Immature natural killer cell (primary cell): ENCODE measurements around the gene ARHGAP15. TPM values are rescaled to one million over a fixed set of nuclear protein-coding genes. Genes with fewer than 3 reads are reported as not detected.

Experiments used
- DNase-seq, 3 donors: peaks; one replicate each; pipeline ENCODE4 v3.0.0; 2022; ENCODE audit warnings: mixed read lengths in 1 of 3
- H3K27ac Mint-ChIP-seq, 6 donors: one replicate each; pipeline ENCODE4 v1.8.0; 2020; ENCODE audit warnings: mixed read lengths in 6 of 6, mild to moderate bottlenecking in 5 of 6, inconsistent platforms in 4 of 6, moderate library complexity in 3 of 6
- H3K27me3 Mint-ChIP-seq, 3 donors: one replicate each; pipeline ENCODE4 v1.8.0; 2020 to 2021; ENCODE audit warnings: low read depth in 3 of 3, mild to moderate bottlenecking in 3 of 3, mixed read lengths in 3 of 3, moderate library complexity in 3 of 3, inconsistent platforms in 1 of 3
- H3K36me3 Mint-ChIP-seq, 3 donors: one replicate each; pipeline ENCODE4 v1.8.0; 2020; ENCODE audit warnings: mixed read lengths in 3 of 3, inconsistent platforms in 2 of 3, mild to moderate bottlenecking in 2 of 3
- H3K4me1 Mint-ChIP-seq, 2 donors: one replicate each; pipeline ENCODE4 v1.8.0; 2020; ENCODE audit warnings: inconsistent platforms in 2 of 2, mild to moderate bottlenecking in 2 of 2, mixed read lengths in 2 of 2, moderate library complexity in 1 of 2
- H3K4me3 Mint-ChIP-seq, 5 donors: one replicate each; pipeline ENCODE4 v1.8.0; 2020; ENCODE audit warnings: mild to moderate bottlenecking in 5 of 5, mixed read lengths in 5 of 5, inconsistent platforms in 3 of 5, moderate library complexity in 3 of 5
- H3K9me3 Mint-ChIP-seq, 6 donors: one replicate each; pipeline ENCODE4 v1.8.0; 2020; ENCODE audit warnings: mild to moderate bottlenecking in 6 of 6, mixed read lengths in 6 of 6, inconsistent platforms in 4 of 6, moderate library complexity in 3 of 6
- polyA plus RNA-seq, 3 donors: library from polyadenylated mRNA; unstranded; fragments of 300-500 nt; fragmentation: Illumina TruSeq; gene quantifications; one replicate each; pipeline ENCODE4 v1.2.3, GENCODE V29; 2021

Gene ARHGAP15
- polyA plus RNA-seq, 3 donors from 2014 or later: 107 to 168 (median 150) TPM

DNA sequence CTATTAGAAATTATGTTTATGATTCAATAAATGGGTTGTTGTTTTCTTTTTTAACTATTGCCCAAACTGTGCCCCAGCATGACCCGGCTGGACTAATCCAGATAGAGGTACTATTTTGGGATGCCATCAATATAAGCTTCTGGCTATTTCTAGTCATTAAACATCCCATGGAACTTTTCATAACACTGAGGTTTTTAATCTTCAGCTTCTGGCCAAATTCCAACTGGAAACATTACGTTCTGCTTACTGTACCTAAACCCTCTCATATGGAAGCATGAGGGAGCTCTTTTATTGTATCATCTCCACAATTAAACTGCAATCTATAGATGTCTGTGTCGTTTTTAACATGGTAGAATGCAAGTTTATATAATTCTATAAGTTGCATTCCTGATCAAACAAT, 674.7 kb downstream of the ARHGAP15 start:
- peaks cover 7 to 11% of the 10 kb centered on the region in 2 donors for H3K4me1 Mint-ChIP-seq
- peaks cover 0 to 3% (median 0%) of the 10 kb centered on the region in 3 donors for H3K36me3 Mint-ChIP-seq
- DNase-seq: no peak
- H3K9me3 Mint-ChIP-seq: no peaks in the 10 kb centered on the region
- H3K4me3 Mint-ChIP-seq: no peak overlapping the region
- H3K27me3 Mint-ChIP-seq: peaks cover 2 to 5% (median 2%) of the 10 kb centered on the region in 3 donors
- no peak overlapping the region for H3K27ac Mint-ChIP-seq

DNA sequence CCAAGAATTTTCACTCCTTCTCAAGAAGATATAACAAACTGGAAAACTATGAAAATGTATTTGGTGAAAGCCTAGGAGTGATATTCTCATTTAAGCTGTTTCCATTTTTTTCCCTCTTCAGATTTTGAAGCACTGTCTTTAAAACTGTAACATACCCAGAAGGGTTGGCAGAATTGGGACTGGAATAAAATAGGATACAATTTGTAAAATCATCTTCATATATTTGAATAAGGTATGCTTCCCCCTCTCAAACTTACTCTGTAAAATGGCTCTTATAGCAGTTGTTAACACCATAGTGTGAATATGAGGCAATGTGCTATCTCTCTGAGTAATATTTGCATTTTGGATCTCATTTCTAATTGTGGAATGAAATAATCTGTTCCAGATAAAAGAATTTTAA, 676.4 kb downstream of the ARHGAP15 start:
- DNase-seq: no peak
- Mint-ChIP-seq H3K4me1 (peaks cover 7 to 11% of the 10 kb centered on the region in 2 donors), H3K27me3 (peaks cover 2 to 5% (median 4%) of the 10 kb centered on the region in 3 donors), H3K27ac (no peak overlapping the region), H3K36me3 (peaks cover 0 to 3% (median 0%) of the 10 kb centered on the region in 3 donors), H3K9me3 (no peaks in the 10 kb centered on the region), H3K4me3 (no peak overlapping the region)

GRCh38 chr2:143807192-143807591, 678.0 kb downstream of the ARHGAP15 start:
- H3K36me3 Mint-ChIP-seq: no peaks in the 10 kb centered on the region
- H3K27me3 Mint-ChIP-seq: peaks cover 2 to 5% (median 3%) of the 10 kb centered on the region in 3 donors
- H3K27ac Mint-ChIP-seq: no peak overlapping the region
- DNase-seq: no peak
- H3K4me1 Mint-ChIP-seq: peaks cover 7 to 11% of the 10 kb centered on the region in 2 donors
- H3K4me3 Mint-ChIP-seq: no peak overlapping the region
- peaks cover 0 to 2% (median 0%) of the 10 kb centered on the region in 6 donors for H3K9me3 Mint-ChIP-seq

GRCh38 chr2:143807671-143808070, 678.5 kb downstream of the ARHGAP15 start:
- Mint-ChIP-seq H3K4me1 (peaks cover 7 to 8% of the 10 kb centered on the region in 2 donors), H3K9me3 (peaks cover 0 to 3% (median 0%) of the 10 kb centered on the region in 6 donors), H3K4me3 (no peak overlapping the region), H3K27ac (no peak overlapping the region), H3K27me3 (peaks cover 2 to 5% (median 3%) of the 10 kb centered on the region in 3 donors), H3K36me3 (no peaks in the 10 kb centered on the region)
- no peak for DNase-seq

- Mint-ChIP-seq H3K4me3 (no peak overlapping the region), H3K4me1 (peaks cover 2 to 4% of the 10 kb centered on the region in 2 donors), H3K27me3 (peaks cover 2 to 5% (median 3%) of the 10 kb centered on the region in 3 donors), H3K36me3 (no peaks in the 10 kb centered on the region), H3K27ac (no peak overlapping the region), H3K9me3 (peaks cover 0 to 3% (median 0%) of the 10 kb centered on the region in 6 donors)
- DNase-seq: no peak
Measured at GRCh38 chr2:143808166-143808565, 678.9 kb downstream of the ARHGAP15 start.

GRCh38 chr2:143815082-143815481, 685.9 kb downstream of the ARHGAP15 start:
- DNase-seq: no peak

GRCh38 chr2:143816916-143817315, 687.7 kb downstream of the ARHGAP15 start:
- H3K27ac Mint-ChIP-seq: no peak overlapping the region
- no peak overlapping the region for H3K4me3 Mint-ChIP-seq
- H3K27me3 Mint-ChIP-seq: peaks cover 1 to 2% (median 2%) of the 10 kb centered on the region in 3 donors
- H3K36me3 Mint-ChIP-seq: no peaks in the 10 kb centered on the region
- DNase-seq: no peak
- peaks cover 0 to 3% (median 0%) of the 10 kb centered on the region in 6 donors for H3K9me3 Mint-ChIP-seq
- H3K4me1 Mint-ChIP-seq: no peaks in the 10 kb centered on the region

More at GRCh38 chr2:143815082-143815481, 685.9 kb downstream of the ARHGAP15 start:
- Mint-ChIP-seq H3K4me3 (no peak overlapping the region), H3K9me3 (peaks cover 0 to 3% (median 0%) of the 10 kb centered on the region in 6 donors), H3K4me1 (no peaks in the 10 kb centered on the region), H3K27ac (no peak overlapping the region), H3K27me3 (peaks cover under 1 to 2% (median 2%) of the 10 kb centered on the region in 3 donors), H3K36me3 (no peaks in the 10 kb centered on the region)
